ENCODE data around the gene TRAP1.
A peak's percentile ranks its signal among the peaks of the same experiment; 100 is the strongest.
"Not testable (repeated sequence)": the region's sequence is repeated elsewhere in the genome, so short reads cannot be mapped to it uniquely, and the experiment has no call there.

The TRAP1 gene

GRCh38 chr16:3674513-3675295, 42.6 kb downstream of the TRAP1 start:
- DNase-seq (ENCODE audit: low read depth in 2 of 2, low spot score in 1 of 2): no peak

- DNase-seq (ENCODE audit: low read depth in 2 of 2, low spot score in 1 of 2): no peak
These were observed 43.5 kb downstream of the TRAP1 start for GRCh38 chr16:3673676-3674377.

GRCh38 chr16:3673201-3673600, 44.1 kb downstream of the TRAP1 start:
- DNase-seq (ENCODE audit: low read depth in 2 of 2, low spot score in 1 of 2): no peak

GRCh38 chr16:3672571-3673041, 44.7 kb downstream of the TRAP1 start:
- no peak for DNase-seq (ENCODE audit: low read depth in 2 of 2, low spot score in 1 of 2)

GRCh38 chr16:3671424-3671823, 45.9 kb downstream of the TRAP1 start:
- DNase-seq (ENCODE audit: low read depth in 2 of 2, low spot score in 1 of 2): no peak

- no peak for DNase-seq (ENCODE audit: low read depth in 2 of 2, low spot score in 1 of 2)
These were observed 46.6 kb downstream of the TRAP1 start for GRCh38 chr16:3670711-3671110.

GRCh38 chr16:3669082-3669481, 48.2 kb downstream of the TRAP1 start:
- DNase-seq (ENCODE audit: low read depth in 2 of 2, low spot score in 1 of 2): no peak

GRCh38 chr16:3668626-3669025, 48.7 kb downstream of the TRAP1 start:
- no peak for DNase-seq (ENCODE audit: low read depth in 2 of 2, low spot score in 1 of 2)

GRCh38 chr16:3665508-3665907, 51.8 kb downstream of the TRAP1 start:
- DNase-seq (ENCODE audit: low read depth in 2 of 2, low spot score in 1 of 2): peak; percentile 4 to 8

GRCh38 chr16:3664187-3664896, 53.0 kb downstream of the TRAP1 start:
- DNase-seq (ENCODE audit: low read depth in 2 of 2, low spot score in 1 of 2): no peak

- no peak for DNase-seq (ENCODE audit: low read depth in 2 of 2, low spot score in 1 of 2)
These were observed 54.7 kb downstream of the TRAP1 start for GRCh38 chr16:3662601-3663000.

- DNase-seq (ENCODE audit: low read depth in 2 of 2, low spot score in 1 of 2): no peak
These were observed 55.4 kb downstream of the TRAP1 start for GRCh38 chr16:3661922-3662321.

- DNase-seq (ENCODE audit: low read depth in 2 of 2, low spot score in 1 of 2): no peak
These were observed 56.0 kb downstream of the TRAP1 start for GRCh38 chr16:3661311-3661710.

- no peak for DNase-seq (ENCODE audit: low read depth in 2 of 2, low spot score in 1 of 2)
These were observed 58.1 kb downstream of the TRAP1 start for GRCh38 chr16:3659251-3659650.

- DNase-seq (ENCODE audit: low read depth in 2 of 2, low spot score in 1 of 2): no peak
These were observed 60.5 kb downstream of the TRAP1 start for GRCh38 chr16:3656491-3657468.

- DNase-seq (ENCODE audit: low read depth in 2 of 2, low spot score in 1 of 2): not testable (repeated sequence)
These were observed 61.2 kb downstream of the TRAP1 start for GRCh38 chr16:3656160-3656490.

- no peak for DNase-seq (ENCODE audit: low read depth in 2 of 2, low spot score in 1 of 2)
These were observed 61.7 kb downstream of the TRAP1 start for GRCh38 chr16:3655396-3656159.

GRCh38 chr16:3655030-3655395, 62.3 kb downstream of the TRAP1 start:
- DNase-seq (ENCODE audit: low read depth in 2 of 2, low spot score in 1 of 2): no peak

GRCh38 chr16:3654249-3654991, 62.9 kb downstream of the TRAP1 start, which contains the start of gene DNASE1:
TSS of gene DNASE1 (plus strand) at chr16:3654691. CDS start at chr16:3655374, 683 bp downstream.
- DNase-seq (ENCODE audit: low read depth in 2 of 2, low spot score in 1 of 2): peak; percentile 13 to 17
